GM21526 (cell line): ENCODE measurements around the gene C1S.

Source experiments
- ATAC-seq: cut with Tn5 transposase; IDR thresholded peaks from one replicate; pipeline ENCODE4 v1.9.1; 2021; ENCODE audit warnings: moderate library complexity; ENCODE audit not compliant: unreplicated experiment, low FRiP score

The C1S gene

GRCh38 chr12:7073946-7074345 is 13.4 kb downstream of the C1S start:
- no peak for ATAC-seq

DNA sequence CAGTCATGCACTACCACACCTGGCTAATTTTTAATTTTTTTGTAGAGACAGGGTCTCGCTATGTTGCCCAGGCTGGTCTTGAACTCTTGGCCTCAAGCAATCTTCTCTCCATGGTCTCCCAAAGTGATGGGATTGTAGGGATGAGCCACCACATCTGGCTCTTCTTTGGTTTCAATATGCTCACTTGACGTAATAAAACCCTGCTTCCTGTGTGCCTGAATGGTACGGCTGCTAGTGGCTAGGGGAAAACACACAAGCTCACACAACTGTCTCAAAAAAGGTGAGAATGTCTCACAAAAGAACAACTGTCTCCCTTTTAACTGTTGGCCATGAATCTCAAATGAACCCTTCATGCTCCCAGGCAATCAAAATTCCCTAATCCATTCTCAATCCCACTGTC is 15.0 kb downstream of the C1S start:
- no peak for ATAC-seq

- ATAC-seq, result no peak
These were observed 15.4 kb downstream of the C1S start for GRCh38 chr12:7075939-7076338.

- ATAC-seq, result no peak
These were observed 16.0 kb downstream of the C1S start for GRCh38 chr12:7076493-7076892.

DNA sequence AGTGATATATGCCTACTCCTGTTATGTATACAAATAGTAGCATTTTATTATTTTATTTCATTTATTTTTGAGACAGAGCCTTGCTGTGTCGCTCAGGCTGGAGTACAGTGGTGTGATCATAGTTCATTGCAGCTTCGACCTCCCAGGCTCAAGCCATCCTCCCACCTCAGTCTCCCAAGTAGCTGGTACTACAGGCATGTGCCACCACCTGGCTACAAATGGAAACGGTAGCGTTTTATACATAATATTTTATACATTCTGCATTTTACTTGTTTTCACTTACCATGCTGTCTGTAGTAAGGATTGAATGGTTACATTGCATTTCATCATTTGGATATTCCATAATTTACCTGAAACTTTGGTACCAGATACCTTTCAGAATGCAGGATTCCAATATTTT is 17.6 kb downstream of the C1S start:
- no peak for ATAC-seq

DNA sequence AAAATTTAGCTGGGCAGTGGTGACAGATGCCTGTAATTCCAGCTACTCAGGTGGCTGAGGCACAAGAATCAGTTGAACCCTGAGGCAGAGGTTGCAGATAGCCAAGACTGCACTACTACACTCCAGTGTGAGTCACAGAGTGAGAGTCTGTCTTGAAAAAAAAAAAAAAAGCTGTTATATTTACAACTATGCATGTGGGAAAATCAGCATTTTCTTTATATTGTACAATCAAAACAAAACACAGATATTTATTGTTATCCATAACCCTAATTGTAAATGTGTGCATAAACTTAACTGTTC is 19.3 kb downstream of the C1S start:
- no peak for ATAC-seq

- ATAC-seq, result no peak
These were observed 20.5 kb downstream of the C1S start for GRCh38 chr12:7081037-7081436.

GRCh38 chr12:7083125-7083524 is 22.6 kb downstream of the C1S start:
- no peak for ATAC-seq

- ATAC-seq, result no peak
These were observed 28.8 kb downstream of the C1S start for GRCh38 chr12:7089196-7089871.

- no peak for ATAC-seq
These were observed 29.9 kb downstream of the C1S start for GRCh38 chr12:7090222-7090998.

DNA sequence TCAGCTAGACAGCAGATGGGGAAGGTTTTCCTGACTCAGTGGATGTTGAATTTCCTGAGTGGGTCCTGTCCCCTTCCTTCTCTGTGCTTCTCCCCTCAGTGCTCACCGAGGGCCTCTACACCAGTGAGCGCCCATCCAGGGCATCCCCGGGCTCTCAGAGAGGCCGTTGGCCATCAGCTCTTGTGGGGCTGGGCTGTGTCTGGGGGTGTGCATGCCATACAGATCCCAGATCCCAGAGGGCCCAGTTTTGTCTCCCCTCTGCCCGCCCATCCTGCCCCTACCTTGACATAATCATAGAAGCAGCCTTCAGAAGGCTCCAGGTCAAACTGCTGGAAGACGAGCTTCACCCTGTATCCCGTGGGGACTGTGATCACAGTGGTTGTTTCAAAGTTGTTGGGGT is 30.7 kb downstream of the C1S start:
- ATAC-seq, result no peak

DNA sequence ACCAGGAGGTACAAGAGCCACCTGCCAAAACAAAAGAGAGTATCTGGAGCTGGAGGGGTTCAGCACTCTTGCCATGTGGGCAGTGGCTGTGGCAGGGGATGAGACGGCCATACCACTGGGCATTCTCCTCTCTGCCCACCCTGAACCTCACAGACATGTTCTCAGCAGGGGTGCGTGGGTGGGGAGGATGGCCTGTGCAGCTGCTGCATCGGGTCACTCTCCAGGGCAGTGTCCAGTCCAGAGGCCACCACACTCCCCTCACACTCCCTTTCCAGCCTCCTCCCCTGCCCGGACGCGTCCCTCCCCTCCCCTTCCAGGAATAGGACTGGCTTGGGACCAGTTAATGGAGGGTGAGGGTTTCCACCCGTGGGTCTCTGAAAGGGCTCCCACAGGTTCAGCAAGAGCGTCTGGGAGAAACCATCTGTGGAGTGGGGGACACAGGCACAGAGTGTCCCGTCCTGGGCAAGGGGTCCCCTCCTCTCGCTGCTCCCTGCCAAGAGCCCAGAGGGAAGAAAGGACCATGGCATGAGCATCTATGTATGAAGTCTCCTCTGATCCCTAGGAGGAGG is 31.2 kb downstream of the C1S start:
- ATAC-seq, result no peak

GRCh38 chr12:7092229-7092985 is 31.9 kb downstream of the C1S start, which contains the start of gene C1R:
Gene C1R, minus strand, starts transcription at chr12:7092445. Its CDS starts 57 bp downstream, at chr12:7092388.
- ATAC-seq, result no peak

DNA sequence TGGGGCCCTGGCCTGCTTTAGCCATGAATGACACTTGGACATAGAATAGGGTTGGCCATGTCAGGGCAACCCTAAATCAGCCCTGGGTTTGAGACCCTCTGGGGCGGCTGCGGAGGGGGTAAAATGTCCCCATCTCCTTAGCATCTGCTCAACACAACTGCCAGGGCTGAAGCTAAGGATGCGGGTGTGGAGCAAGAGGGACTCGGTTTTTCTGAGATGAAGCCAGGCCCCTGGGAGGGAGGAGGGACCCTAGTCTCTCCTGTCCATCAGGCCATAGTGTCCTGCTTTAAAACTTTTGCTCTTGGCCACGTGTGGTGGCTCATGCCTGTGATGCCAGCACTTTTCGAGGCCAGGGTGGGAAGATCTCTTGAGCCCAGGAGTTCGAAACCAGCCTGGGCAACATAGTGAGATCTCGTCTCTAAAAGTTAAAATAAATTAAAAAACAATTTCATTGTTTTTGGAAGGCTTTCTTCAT is 32.5 kb downstream of the C1S start:
- ATAC-seq, result no peak

DNA sequence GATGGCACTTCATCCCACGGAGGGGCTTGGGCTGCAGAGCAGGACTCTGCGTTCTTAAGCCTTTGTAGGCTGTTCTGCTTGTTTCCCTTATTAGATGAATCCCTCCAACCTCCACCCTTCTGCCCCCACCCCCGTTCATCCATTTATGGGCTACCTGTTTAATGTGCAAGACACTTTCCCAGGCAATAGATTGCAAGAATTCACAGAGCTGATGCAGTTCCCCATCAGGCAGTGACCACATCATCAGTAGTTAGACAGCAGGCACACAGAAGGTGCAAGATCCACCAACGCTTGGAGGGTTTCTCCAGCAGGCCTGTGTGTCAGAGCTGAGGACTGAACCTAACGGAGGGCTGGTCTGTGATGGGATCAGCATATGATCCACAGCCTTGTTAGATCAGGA is 33.0 kb downstream of the C1S start:
- ATAC-seq, result no peak

GRCh38 chr12:7093892-7094291 is 33.4 kb downstream of the C1S start:
- ATAC-seq, result no peak

DNA sequence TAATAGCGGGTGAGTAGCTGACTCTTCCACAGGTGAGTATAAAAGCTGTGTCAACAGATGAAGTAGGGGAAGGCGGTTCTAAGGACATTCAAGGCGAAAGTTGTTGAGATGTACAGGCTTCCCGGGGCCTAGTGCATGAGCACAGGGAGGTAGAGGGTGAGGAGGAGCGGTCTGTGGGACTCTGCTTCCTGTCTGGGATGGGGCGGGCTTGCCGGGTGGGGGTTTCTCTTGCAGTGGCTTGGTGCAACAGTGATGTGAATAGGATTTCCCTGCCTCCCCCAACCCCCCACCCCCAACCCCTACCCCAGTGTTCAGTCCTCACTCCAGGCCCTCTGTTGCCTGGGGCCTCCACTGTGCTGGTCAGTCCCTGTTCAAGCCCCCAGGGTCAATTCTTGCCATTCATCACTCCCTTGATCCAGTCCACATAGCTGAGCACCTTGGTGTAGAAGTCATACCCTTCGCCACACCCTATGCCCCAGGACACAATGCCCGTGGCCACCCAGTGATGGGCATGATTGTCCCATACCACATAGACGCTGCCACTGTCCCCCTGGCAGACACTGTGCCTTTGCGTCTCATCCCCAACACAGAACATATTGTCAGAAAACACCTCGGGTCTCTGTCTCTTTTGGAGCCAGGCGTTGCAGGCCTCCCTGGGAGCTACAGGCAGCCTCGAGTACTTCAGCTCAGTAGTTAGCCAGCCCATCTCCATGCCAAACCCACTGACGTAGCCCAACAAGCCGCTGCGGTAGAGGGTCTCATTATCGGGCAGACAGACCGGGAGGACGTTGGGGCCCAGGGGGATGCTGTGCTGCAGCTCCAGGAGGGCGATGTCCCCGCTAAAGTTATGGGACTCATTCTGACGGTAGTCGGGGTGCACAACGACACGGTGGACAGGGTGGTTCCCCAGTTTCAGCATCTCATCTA is 35.8 kb downstream of the C1S start:
- ATAC-seq, result no peak

DNA sequence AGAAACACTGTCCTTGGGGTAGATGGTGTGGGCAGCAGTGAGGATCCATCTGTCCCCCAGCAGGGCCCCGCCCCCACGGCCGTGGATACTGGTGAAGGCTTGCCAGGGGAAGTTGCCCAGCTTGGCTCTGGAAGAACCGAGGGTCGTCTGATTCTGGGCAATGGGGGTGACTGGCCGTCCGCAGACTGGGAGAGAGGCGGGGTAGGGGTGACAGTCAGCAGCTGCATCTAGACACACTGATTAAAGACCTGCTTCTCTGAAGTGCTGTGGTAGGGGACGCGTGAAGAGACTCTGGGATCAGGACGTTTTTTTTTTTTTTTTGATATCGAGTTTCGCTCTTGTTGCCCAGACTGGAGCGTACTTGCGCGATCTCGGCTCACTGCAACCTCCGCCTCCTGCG is 36.5 kb downstream of the C1S start:
- no peak for ATAC-seq

DNA sequence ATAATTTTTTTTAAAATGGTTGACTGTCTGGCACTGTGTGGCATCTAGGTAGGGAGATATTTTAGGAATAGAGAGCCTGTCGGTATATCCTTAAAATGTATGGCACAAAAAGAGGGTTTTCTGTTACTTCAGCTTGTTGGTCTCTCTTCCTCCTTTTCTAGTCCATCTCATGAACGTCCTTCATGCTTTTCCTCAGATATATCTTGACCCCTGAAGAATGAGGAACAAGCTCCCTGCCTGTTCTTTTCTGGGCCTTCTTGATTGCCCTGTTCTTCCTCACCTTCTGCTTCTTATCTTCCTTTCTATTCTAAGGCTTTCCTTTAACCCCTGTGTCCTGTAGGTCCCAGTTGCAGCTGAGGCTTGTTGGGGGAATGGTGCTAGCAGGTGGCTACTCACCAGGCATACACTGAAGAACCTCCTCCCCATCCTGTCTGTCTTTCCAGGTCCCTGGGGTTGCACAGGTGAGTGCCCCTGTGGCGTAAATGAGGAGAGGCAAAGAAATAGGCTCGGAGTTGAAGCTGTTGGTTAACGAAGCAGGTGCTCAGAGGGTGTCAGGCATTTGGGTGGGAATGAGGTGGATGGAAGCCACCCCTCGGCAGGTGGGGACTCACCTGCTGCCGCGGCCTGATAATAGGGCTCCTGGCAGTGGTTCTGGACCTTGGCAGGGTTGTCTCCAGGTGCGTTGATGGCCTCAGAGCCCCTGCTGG is 38.9 kb downstream of the C1S start:
- ATAC-seq, result no peak

DNA sequence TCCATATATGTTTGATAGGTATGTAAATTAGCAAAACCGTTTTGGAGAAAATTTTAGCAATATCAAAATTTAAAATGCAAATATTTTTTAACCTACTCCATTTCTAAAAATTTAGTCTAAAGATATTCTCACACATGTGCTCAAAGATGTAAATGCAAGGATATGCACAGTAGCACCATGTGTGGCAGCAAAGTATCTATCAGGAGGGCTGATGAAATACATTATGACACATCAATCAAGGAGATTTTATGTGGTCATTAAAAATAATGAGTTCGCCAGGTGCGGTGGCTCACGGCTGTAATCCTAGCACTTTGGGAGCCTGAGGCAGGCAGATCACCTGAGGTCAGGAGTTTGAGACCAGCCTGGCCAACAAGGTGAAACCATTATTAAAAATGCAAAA is 39.7 kb downstream of the C1S start:
- ATAC-seq, result no peak
